K562 (cell line): ENCODE measurements around the gene OBSCN. TPM values are rescaled to one million over a fixed set of nuclear protein-coding genes. Genes with fewer than 3 reads are reported as not detected.
A peak's percentile ranks its signal among the peaks of the same experiment; 100 is the strongest.

ENCODE experiments used
- ATAC-seq: fragments of 200-7000 bp; cut with Tn5 transposase; 3 replicates; pipeline ENCODE4 v1.9.1; 2020; ENCODE audit warnings: moderate library complexity
- BruUV-seq: library from RNA; stranded (reverse); fragments of 400-500 nt; replicated peaks from 2 replicates; lab custom pipeline; 2021; lab: Mats Ljungman, UMichigan
- CTCF ChIA-PET: fragments of 300-600 bp; formaldehyde crosslinking; extraction: SDS; loops from one replicate; lab custom pipeline; 2021; ENCODE audit warnings: low intra/inter-chr PET ratio; lab: Yijun Ruan, JAX
- POLR2A ChIA-PET: fragments of 300-600, 350-650 bp; sonication (Branson Sonifier 250); formaldehyde crosslinking; extraction: SDS; loops from one replicate; lab custom pipeline; 2021; ENCODE audit warnings: antibody characterized with exemption, inconsistent platforms; lab: Yijun Ruan, JAX
- DNase-seq, 4 experiments: peaks; one replicate each; pipeline versions ENCODE4 v3.0.0 to v3.0.0-alpha.2; 2011 to 2018; ENCODE audit warnings: low spot score in 3 of 4, mixed read lengths in 3 of 4; ENCODE audit errors: extremely low read depth in 1 of 4
- FAIRE-seq: peaks from 2 replicates; lab custom pipeline; 2011; peaks lifted over from hg19 to GRCh38; lab: Jason Lieb, UNC
- H2AFZ ChIP-seq: 2 replicates; pipeline ENCODE4 v1.6.0; 2011; ENCODE audit warnings: low read depth, low read length, control low read depth, inconsistent platforms
- H3K27ac ChIP-seq: fragments of 200-600 bp; 3 replicates; pipeline ENCODE4 v1.8.0; 2011; ENCODE audit warnings: low read depth, mild to moderate bottlenecking, control low read depth, inconsistent platforms, low read length, moderate library complexity, mixed read lengths; ENCODE audit errors: extremely low read depth
- H3K27me3 ChIP-seq, 2 experiments: fragments of 300-600 bp in 1 of 2; 2 replicates in 1 of 2; 3 replicates in 1 of 2; pipeline versions ENCODE4 v1.6.0 to v1.8.0; 2011; ENCODE audit warnings: inconsistent platforms in 2 of 2, low read length in 2 of 2, mild to moderate bottlenecking in 1 of 2, mixed read lengths in 1 of 2, moderate library complexity in 1 of 2; ENCODE audit not compliant: control insufficient read depth in 2 of 2, insufficient read depth in 2 of 2
- H3K36me3 ChIP-seq: fragments of 300-600 bp; 3 replicates; pipeline ENCODE4 v1.8.0; 2011; ENCODE audit warnings: mild to moderate bottlenecking, low read length, inconsistent platforms; ENCODE audit not compliant: control insufficient read depth, insufficient read depth
- H3K4me1 ChIP-seq, 2 experiments: fragments of 200-600 bp in 1 of 2; replicated peaks in 1 of 2; 2 replicates in 1 of 2; 3 replicates in 1 of 2; pipeline versions ENCODE4 v1.5.1 to v1.8.0; 2011; ENCODE audit warnings: inconsistent platforms in 2 of 2, low read length in 2 of 2, mild to moderate bottlenecking in 1 of 2, mixed read lengths in 1 of 2, moderate library complexity in 1 of 2; ENCODE audit not compliant: control insufficient read depth in 2 of 2, insufficient read depth in 2 of 2
- H3K4me2 ChIP-seq: 2 replicates; pipeline ENCODE4 v1.6.1; 2011; ENCODE audit warnings: low read length, control low read depth, inconsistent platforms, mixed read lengths; ENCODE audit not compliant: insufficient read depth
- H3K4me3 ChIP-seq: fragments of 200-600 bp; sonication (generic), shearing (Covaris generic); 2 replicates; pipeline ENCODE4 v1.5.1; 2016; ENCODE audit warnings: control low read depth, inconsistent platforms
- H3K79me2 ChIP-seq: fragments of 200-600 bp; 3 replicates; pipeline ENCODE4 v1.8.0; 2011; ENCODE audit warnings: low read length, inconsistent platforms; ENCODE audit not compliant: control insufficient read depth, insufficient read depth
- H3K9ac ChIP-seq, 2 experiments: 2 replicates each; pipeline versions ENCODE4 v1.6.0 to v1.6.1; 2011; ENCODE audit warnings: low read depth in 2 of 2, low read length in 2 of 2, control low read depth in 1 of 2, inconsistent platforms in 1 of 2, mild to moderate bottlenecking in 1 of 2, mixed read lengths in 1 of 2; ENCODE audit not compliant: insufficient read depth in 1 of 2
- H3K9me1 ChIP-seq: one replicate; pipeline ENCODE4 v1.6.0; 2011; ENCODE audit warnings: inconsistent platforms, mild to moderate bottlenecking, low read length, moderate library complexity; ENCODE audit not compliant: control insufficient read depth, insufficient read depth
- H3K9me3 ChIP-seq: replicated peaks from 2 replicates; pipeline ENCODE4 v1.5.1; 2011; ENCODE audit warnings: low read depth, low read length, inconsistent platforms; ENCODE audit not compliant: control insufficient read depth, insufficient read depth
- H4K20me1 ChIP-seq: replicated peaks from 2 replicates; pipeline ENCODE4 v1.6.1; 2011; ENCODE audit warnings: low read length, inconsistent platforms, mixed read lengths; ENCODE audit not compliant: control insufficient read depth, insufficient read depth
- CREB1 ChIP-seq, 2 experiments: sonication (generic) in 1 of 2; formaldehyde crosslinking in 1 of 2; IDR thresholded peaks; 2 replicates each; pipeline versions ENCODE4 v1.6.1 to v1.8.0; 2012 to 2022; ENCODE audit warnings: inconsistent platforms in 1 of 2, mild to moderate bottlenecking in 1 of 2, missing genetic modification reagents in 1 of 2, moderate library complexity in 1 of 2
- ELF2 ChIP-seq: fragments of 250-450 bp; sonication (Bioruptor Pico); IDR thresholded peaks from 2 replicates; pipeline ENCODE4 v1.5.0; 2021; ENCODE audit warnings: mild to moderate bottlenecking
- REST ChIP-seq, 2 experiments: fragments of 450-650 bp; formaldehyde crosslinking in 1 of 2; IDR thresholded peaks; 2 replicates each; pipeline versions ENCODE4 v1.4.0 to v1.6.1; 2014 to 2020; ENCODE audit warnings: mild to moderate bottlenecking in 2 of 2, borderline replicate concordance in 1 of 2, low read depth in 1 of 2
- WGBS: fragments of 100-300 bp; shearing (Covaris generic); methylation state at CpG from one replicate; pipeline ENCODE4 v1.1.6; 2016; ENCODE audit warnings: low coverage, mixed read lengths; ENCODE audit not compliant: insufficient coverage; ENCODE audit errors: missing lambda C conversion rate; 5-methylcytosine and 5-hydroxymethylcytosine counted together
- in situ Hi-C: fragments of 300-500 bp; cut with MboI; formaldehyde crosslinking; loops from 4 replicates; pipeline ENCODE4 v1.15.0; 2018; ENCODE audit warnings: inconsistent platforms, mixed read lengths
- intact Hi-C: fragments of 100-400 bp; cut with micrococcal nuclease; formaldehyde crosslinking; loops from 2 replicates; pipeline ENCODE4 v1.14.2; 2022
- polyA plus RNA-seq, 8 experiments: library from polyadenylated mRNA; depleted of rRNA in 4 of 8; stranded (reverse) in 5 of 8; unstranded in 3 of 8; fragments of >200 nt; fragmentation: Nextera tagmentation in 2 of 8; fragmentation: Illumina TruSeq in 1 of 8; extraction: Ambion mirVana in 2 of 8; extraction: Trizol in 1 of 8; gene quantifications; 2 replicates each; pipeline versions ENCODE4 v1.2.1 to v1.2.3, GENCODE V29; 2011 to 2014; ENCODE audit warnings: inconsistent platforms in 1 of 8, missing spikeins in 1 of 8
- total RNA-seq, 7 experiments: library from RNA; depleted of rRNA in 6 of 7; stranded (reverse); fragments of >200 nt in 6 of 7; fragmentation: Illumina TruSeq in 2 of 7; extraction: Trizol in 2 of 7; gene quantifications; 2 replicates each; pipeline versions ENCODE4 v1.2.1 to v1.2.3, GENCODE V29; 2011 to 2021; ENCODE audit warnings: low replicate concordance in 1 of 7

OBSCN gene
- total and polyA plus RNA-seq, 9 of the 15 experiments (the other 6 are each of a cell fraction or from before 2014, with no cell fraction given), result 0.18 to 19.7 (median 3.6) TPM

GRCh38 chr1:228334226-228334935 lies 126.5 kb downstream of the OBSCN start:
- 11% methylated on average over 21 of the region's 22 CpGs for WGBS
- no TSS peak for BruUV-seq
- ATAC-seq, result no peak
- CTCF ChIA-PET, result no interaction called here
- Histone ChIP-seq H3K27ac (no peak overlapping the region), H3K9me1 (no peaks in the 10 kb centered on the region), H3K36me3 (no peaks in the 10 kb centered on the region), H3K27me3 (peaks cover 18 to 56% of the 10 kb centered on the region in 2 experiments; a peak in 4 of 5 replicates), H3K4me1 (peaks cover 0 to 30% of the 10 kb centered on the region in 2 experiments; a peak in 2 of 5 replicates), H3K4me3 (no peak overlapping the region)
- intact Hi-C loops, result no loop called here
- TF ChIP-seq REST (IDR thresholded peaks at IDR 0.05; ENCODE audit: borderline replicate concordance) (peak; percentile 28; the same call in 1 of the 2 replicates), REST (CRISPR knock-in tag; IDR thresholded peaks at IDR 0.05; ENCODE audit: low read depth) (no peak), ELF2 (CRISPR knock-in tag) (no peak), CREB1 (IDR thresholded peaks at IDR 0.05) (no peak), CREB1 (CRISPR knock-in tag; IDR thresholded peaks at IDR 0.05) (peak; percentile 28; the same call in 1 of the 2 replicates)
- TF ChIP-seq, all 486 proteins: peak for 2
- H4K20me1 ChIP-seq, result no peaks in the 10 kb centered on the region
- no peak overlapping the region for H3K9ac ChIP-seq
- no peaks in the 10 kb centered on the region for H3K9me3 ChIP-seq
- H3K4me2 ChIP-seq, result no peak overlapping the region
- POLR2A ChIA-PET, result interaction anchor here (0.5 to 0.7 kb wide), 2 partner anchors 10 to 23 kb away, joined by 3 read pairs; no protein-coding TSS in a partner anchor
- H3K79me2 ChIP-seq, result no peaks in the 10 kb centered on the region
- in situ Hi-C loops, result loop anchor here (10.0 kb wide), 1 partner anchor 180 kb away; no protein-coding TSS in a partner anchor
- DNase-seq (no peak), FAIRE-seq (no peak)
- H2AFZ ChIP-seq, result no peak overlapping the region
